ENCODE data around the gene AKAP3.

AKAP3 gene

DNA sequence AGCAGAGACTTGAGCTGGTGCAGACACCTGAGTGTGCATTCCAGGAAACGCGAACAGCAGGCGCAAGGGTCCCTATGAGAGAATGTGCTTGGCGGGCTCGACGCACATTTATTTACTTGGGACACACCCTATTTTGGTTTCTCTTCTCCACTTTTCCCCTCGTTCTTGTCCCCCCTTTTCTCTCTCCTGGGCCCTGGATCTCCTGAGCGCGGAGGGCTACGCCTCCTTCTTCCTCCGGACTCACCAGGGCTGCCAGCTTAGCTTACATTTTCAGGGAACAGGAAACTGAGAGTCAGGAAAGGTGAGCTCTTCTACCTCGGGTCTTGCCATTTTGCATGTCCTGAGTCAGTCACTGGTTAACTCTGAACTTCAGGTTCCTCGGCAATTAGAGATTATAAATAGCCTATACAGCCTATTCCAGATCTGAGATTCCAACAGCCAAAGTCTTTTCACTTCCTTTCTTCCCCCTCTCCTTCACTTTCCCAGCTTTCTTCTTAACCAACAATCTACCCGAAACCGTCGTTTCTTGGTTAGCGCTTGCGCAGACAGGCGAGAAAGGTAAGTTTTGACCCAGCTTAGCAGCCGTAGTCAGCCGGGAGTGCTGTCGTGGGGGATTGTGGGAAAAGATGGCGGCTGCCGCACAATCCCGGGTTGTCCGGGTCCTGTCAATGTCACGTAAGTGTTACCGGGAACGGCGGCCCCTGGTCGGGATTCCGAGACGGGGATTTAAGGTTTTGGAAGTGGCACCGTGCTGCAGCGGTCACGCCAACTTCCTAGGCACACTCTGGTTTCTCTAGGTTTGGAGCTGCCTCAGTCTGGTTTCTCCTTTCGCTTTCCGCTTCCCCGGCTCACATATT lies at the start of gene AKAP3, which contains the start of gene NDUFA9:
Gene AKAP3, minus strand, starts transcription at position 551 of the 857 bp plus-strand sequence. CDS start 10,855 bp downstream, outside the sequence.
Gene NDUFA9, plus strand, starts transcription at position 614 of the 857 bp plus-strand sequence. Its CDS starts 13 bp downstream, at position 627.
- TF ChIP-seq, protein P1, sequence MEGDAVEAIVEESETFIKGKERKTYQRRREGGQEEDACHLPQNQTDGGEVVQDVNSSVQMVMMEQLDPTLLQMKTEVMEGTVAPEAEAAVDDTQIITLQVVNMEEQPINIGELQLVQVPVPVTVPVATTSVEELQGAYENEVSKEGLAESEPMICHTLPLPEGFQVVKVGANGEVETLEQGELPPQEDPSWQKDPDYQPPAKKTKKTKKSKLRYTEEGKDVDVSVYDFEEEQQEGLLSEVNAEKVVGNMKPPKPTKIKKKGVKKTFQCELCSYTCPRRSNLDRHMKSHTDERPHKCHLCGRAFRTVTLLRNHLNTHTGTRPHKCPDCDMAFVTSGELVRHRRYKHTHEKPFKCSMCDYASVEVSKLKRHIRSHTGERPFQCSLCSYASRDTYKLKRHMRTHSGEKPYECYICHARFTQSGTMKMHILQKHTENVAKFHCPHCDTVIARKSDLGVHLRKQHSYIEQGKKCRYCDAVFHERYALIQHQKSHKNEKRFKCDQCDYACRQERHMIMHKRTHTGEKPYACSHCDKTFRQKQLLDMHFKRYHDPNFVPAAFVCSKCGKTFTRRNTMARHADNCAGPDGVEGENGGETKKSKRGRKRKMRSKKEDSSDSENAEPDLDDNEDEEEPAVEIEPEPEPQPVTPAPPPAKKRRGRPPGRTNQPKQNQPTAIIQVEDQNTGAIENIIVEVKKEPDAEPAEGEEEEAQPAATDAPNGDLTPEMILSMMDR (IDR thresholded peaks at IDR 0.05), result no peak

DNA sequence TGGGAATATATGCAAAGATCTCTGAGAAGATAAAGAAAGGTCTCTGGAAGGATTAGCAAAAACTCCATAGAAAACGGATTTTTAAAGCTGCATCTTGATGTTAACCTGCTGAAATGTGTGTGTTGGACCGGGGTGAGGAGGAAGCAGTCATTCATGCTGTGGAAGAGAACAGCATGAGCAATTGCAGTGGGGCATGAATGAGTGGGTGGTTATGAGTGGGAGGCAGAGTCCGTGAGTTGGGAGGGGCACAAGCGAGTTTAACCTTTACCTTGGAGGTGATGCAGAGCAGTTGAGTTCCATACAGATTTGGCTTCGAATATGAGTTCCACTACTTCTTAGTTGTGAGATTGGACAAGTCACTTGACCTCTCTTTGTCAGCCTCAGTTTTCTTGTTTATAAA lies 41.9 kb upstream of the AKAP3 start:
- TF ChIP-seq, protein P1 (IDR thresholded peaks at IDR 0.05), result no peak

DNA sequence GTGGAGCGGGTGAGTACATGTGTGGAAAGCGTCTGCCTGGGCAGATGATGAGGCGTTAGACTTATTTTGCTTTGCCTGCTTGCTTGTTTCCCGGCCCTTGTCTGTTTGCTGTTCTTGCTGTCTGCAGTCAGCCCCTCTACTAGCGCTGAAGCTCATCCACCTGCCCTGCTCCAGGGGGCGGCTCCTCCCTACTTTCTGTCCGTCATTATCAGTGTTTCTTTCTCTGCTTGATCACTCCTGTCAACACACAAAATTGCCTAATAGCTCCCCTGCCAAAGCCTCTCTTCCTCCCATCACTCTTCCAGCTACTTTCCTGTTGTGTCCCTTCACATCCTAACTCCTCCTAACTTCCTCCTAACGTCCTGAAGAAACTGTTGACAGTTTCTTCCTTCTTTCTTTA lies 36.5 kb upstream of the AKAP3 start:
- TF ChIP-seq, protein P1 (IDR thresholded peaks at IDR 0.05), result no peak

DNA sequence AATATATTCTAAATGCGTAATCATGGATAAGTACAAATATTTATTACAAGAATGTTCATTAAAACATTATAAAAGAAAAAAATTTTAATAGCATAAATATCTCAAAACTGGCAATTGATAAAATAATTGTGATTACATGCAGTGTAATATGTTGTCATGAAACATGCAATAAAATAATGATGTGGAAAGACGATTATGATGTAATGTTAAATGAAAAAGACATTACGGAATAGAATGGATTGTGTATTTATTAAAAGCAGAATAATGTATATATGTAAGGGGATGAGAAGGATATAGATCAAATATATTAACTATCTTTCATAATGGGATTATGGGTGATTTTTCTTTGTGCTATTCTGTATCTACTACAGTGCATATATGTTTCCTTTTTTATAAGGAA lies 32.9 kb upstream of the AKAP3 start:
- TF ChIP-seq, protein P1 (IDR thresholded peaks at IDR 0.05), result no peak

DNA sequence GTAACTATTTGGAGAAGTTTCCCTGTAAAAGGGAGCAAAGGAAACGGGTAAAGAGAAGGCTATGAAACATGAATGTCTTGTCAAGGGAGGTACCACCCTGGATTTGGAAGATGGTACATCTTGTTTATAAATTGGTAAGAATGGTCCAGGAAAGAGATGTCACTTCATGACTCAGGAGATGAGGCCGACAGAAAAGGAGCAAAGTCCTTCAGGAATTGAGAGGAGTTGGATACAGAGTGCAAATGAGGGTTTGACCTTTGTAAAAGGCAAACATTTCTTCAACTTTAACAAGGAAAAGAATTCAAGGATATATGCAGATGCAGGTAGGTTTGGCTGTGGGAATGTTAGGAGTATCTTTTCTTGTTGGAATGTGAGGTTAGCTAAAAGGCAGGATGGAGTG lies 30.9 kb upstream of the AKAP3 start:
- TF ChIP-seq, protein P1 (IDR thresholded peaks at IDR 0.05), result no peak

DNA sequence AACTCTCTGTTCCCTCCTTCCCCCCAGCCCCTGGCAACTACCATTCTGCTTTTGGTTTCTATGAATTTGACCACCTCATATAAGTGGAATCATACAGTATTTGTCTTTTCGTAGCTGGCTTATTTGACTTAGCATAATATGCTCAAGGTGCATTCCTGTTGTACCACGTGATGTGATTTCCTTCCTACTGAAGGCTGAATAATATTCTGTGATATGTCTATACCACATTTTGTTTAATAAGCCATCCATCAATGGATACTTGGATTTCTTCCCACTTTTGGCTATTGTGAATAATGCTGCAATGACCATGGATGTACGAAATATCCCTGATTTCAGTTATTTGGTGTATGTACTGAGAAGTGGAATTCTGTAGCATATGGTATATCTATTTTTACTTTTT lies 16.4 kb upstream of the AKAP3 start:
- TF ChIP-seq, protein P1 (IDR thresholded peaks at IDR 0.05), result no peak

DNA sequence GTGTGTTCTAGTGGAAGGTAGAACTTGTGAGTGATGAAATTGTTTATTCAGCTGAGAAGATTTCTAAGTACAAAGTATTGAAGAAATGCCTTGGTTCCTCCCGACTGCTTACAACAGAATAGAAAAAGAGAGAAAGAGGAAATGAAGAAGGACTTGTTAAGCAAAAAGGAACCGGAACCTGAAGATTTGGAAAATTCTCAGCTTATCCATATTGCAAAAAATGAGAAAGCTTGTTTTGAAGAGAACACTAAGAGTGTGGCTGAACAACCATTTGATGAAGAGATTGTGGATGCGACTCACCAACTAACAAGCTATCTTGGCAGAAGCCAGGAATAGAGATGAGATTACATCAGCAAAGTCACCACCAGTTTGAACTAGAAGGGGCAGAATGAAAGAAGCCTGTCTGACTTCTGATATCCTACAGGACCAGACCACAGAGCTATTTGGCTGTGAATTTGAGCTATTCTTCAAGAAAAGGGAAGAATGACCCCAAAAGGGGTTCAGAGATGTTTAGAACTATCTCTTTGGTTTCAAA lies 15.2 kb upstream of the AKAP3 start:
- TF ChIP-seq, protein P1 (IDR thresholded peaks at IDR 0.05), result no peak

All from LNCAP (cell line).